GM19035 (cell line): Measurements from ENCODE around the gene TRIM23.
A peak's percentile ranks its signal among the peaks of the same experiment; 100 is the strongest.

Experiments used
- ATAC-seq: cut with Tn5 transposase; IDR thresholded peaks from one replicate; pipeline ENCODE4 v1.9.1; 2021; ENCODE audit not compliant: unreplicated experiment

Gene TRIM23

DNA sequence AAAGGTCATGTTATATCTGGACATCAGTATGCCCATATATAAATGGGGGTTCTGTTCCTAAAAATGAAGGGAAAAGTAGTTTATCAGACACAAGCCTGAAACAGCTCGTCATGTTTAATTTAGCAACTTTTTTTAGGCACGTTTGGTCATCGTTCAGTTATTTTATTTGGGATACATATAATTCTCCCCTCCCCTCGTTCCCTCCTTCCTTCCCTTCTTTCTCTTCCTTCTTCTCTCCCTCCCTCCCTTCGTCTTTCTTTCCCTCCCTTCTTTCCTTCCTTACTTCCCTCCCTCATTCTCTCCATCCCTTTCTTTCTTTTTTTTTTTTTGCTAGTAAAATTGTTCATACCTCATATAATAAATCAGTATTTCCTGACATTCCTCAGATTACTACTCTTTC is 57.6 kb downstream of the TRIM23 start:
- no peak for ATAC-seq

DNA sequence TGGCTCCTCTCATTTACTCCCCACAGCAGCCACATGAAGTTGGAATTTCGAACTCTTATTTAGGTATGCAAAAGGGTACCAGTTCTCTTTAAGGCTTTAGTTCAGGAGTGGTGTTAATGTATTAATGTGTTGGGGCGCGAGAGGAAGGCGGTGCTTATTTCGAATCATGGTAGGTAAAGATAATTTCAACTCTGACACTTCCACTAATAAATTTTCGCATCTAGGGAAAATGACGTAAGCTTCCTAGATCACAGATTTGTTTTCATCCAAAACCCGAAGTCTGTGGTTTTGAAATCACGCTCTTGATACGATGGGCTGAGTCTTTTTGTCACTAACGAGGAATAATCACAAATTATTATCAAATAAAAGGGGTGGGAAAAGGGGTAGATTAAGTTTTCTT is 60.4 kb downstream of the TRIM23 start:
- ATAC-seq = no peak

DNA sequence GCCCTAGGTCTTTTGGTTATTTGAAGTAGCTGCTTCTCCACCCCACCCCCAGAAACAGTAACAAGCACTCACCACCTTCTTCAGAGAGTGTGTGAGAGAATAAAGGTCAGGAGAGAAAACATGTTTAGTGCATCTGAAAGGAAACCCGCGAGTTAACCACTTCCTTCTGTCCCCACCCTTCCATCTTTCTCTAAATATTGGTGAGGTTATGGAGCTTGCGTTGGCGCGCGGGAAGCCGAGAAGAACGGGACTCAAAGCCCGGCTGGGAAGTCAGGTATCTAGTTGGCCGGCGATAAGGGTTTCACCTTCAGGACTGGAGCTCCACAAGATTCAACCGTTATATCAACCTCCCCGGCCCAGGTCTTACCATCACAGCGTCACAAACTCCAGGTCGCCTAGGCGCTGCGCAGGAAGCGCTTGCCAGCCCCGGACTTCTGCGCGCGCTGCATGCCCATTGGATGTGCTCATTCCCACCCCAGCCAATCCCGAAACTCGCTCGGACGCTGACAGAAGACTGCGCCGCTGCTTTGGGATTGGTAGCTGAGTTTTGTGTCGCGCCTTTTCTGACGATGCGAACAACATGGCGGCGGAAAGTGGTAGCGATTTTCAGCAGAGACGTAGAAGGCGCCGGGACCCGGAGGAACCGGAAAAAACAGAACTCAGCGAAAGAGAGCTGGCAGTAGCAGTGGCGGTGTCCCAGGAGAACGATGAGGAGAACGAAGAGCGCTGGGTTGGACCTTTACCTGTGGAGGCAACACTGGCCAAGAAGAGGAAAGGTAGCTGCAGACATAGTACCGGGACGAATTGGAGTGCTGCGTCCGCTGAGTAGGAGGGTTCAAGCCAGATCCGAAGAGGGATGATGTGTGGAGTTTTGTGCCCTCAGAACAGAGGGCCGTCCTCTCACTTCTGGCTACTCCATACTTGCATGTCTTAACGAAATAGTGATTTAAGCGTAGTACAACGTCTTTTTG is 61.1 kb downstream of the TRIM23 start, which contains the start of the genes CENPK and PPWD1:
Gene CENPK (minus strand): TSS at position 438 of the 971 bp plus-strand sequence. CDS start 8,261 bp downstream, outside the sequence.
Gene PPWD1 (plus strand): TSS at position 566 of the 971 bp plus-strand sequence. CDS start 15 bp downstream, at position 581.
- peak; percentile 100 for ATAC-seq

DNA sequence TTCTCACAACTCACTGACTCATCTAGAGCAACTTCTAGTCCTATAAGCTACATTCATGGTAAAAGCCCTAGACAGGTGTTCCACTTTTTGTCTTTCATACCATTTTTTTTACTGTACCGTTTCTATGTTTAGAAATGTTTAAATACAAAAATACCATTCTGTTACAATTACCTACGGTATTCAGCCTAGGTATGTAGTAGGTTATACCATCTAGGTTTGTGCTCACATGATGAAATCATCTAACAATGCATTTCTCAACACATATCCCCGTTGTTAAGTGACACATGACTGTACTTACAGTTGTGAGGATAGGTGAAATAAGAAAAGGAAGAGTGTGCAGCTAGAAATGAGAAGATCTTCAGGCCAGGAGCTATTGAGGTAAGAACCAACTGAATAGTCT is 67.4 kb downstream of the TRIM23 start:
- no peak for ATAC-seq

DNA sequence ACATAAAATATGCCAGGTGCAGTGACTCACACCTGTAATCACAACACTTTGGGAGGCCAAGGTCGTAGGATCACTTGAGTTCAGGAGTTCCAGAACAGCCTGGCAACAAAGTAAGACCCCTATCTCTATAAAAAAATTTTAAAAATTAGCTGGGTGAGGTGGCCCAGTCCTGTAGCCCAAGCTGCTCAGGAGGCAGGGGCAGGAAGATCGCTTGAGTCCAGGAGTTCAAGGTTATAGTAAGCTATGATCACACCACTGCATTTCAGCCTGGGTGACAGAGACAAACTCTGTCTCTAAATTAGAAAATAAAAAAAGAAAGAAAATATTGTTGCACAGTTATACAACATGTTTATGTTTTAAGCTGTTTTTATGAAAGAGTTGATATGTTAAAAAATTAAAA is 68.0 kb downstream of the TRIM23 start:
- ATAC-seq = no peak

DNA sequence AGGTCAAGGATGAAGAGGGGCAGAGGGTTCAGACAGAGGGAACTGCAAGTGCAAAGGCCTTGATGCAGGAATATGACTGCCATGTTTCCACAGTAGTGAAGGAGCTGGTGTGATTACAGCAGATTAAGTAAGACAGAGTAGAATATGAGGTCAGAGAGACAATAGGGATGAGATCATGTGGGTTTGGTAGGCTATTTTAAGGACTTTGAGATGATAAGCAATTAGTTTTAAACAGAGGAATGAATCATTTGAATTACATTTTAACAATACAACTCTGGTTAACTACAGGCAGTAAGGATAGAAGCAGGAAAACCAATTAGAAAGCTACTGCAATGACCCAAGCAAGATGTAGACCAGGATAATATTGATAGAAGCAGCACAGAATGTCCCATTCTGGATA is 68.8 kb downstream of the TRIM23 start:
- no peak for ATAC-seq

DNA sequence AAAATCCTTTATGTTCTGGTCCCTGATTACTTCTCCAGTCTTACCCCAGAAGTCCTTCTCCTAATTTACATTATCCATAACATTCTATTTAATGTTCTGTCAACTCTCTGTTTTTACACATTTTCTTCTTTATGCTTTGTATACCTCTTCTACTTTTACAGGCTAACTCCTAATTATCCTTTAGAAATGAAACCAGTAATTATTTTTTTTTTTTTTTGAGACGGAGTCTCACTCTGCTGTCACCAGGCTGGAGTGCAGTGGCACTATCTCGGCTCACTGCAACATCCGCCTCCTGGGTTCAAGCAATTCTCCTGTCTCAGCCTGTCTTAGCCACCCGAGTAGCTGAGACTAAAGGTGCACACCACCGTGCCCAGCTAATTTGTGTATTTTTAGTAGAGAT is 70.2 kb downstream of the TRIM23 start:
- ATAC-seq = no peak

DNA sequence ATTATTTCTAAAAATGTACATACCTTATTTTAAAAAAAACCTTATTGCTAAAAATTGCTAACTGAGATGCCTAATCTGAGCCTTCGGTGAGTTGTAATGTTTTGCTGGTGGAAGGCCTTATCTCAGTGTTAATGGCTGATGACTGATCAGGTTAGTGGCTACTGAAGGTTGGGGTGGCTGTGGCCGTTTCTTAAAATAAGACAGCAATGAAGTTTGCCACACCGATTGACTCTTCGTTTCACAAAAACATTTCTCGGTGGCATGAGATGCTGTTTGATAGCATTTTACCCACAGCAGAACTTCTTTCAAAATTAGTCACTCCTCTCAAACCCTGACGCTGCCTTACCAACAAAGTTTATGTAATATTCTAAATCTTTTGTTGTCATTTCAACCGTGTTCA is 75.9 kb downstream of the TRIM23 start:
- ATAC-seq = no peak

DNA sequence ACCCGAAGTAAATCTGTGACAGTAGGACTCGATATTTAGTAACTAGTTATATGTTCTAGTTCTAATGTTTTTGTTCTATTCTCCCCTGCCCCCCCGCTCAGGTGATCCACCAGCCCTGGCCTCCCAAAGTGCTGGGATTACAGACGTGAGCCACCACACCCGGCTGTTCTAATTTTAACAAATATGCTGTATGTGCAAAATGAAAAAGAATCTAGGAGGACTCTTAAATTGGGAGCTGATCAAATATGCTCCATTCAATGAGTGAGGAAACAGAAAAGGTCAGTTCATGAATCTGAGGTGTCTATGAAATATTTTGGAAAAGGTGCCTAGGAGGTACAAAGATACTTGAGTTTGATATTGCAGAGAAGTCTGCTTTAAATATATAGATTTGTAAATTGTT is 78.0 kb downstream of the TRIM23 start:
- ATAC-seq = no peak

DNA sequence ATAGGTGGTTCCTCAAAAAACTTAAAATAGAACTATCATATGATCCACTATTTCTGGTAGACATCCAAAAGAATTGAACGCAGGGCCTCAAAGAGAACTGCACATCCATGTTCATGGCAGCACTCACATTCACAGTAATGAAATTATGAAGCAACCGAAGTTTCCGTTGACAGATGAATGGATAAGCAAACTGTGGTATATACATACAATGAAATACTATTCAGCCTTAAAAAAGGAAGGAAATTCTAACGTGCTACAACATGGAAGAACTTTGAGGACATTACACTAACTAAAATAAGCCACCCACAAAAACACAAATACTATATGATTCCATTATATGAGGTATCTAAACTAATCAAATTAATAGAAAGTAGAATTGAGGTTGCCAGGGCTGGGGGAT is 79.7 kb downstream of the TRIM23 start:
- ATAC-seq = no peak

DNA sequence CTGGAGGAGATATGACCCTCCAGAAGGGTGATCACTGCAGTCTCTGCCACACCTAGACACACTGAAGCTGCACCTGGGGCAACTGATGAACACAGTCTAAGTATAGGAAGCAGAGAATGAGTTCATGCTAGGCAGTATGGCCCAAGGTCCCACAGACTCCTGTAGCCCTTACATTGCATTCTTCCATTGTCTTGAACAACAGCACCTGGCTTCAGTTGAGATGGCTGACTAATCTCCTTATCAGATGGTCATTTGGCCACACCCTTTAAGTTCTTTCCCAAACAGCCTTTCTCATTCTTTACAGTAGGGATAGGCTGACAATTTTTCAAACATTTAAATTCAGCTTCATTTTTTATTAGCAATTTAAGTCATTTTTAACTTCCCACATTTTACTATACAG is 84.3 kb downstream of the TRIM23 start:
- no peak for ATAC-seq
